NCI-H345 treated with DMSO at 0.1 percent for 48 hours (cell line): ENCODE measurements around the gene CHRM4.

ENCODE experiments used
- DNase-seq: peaks from one replicate; lab custom pipeline; 2025; ENCODE audit not compliant: unreplicated experiment; lab: John Stamatoyannopoulos, UW

The CHRM4 gene

DNA sequence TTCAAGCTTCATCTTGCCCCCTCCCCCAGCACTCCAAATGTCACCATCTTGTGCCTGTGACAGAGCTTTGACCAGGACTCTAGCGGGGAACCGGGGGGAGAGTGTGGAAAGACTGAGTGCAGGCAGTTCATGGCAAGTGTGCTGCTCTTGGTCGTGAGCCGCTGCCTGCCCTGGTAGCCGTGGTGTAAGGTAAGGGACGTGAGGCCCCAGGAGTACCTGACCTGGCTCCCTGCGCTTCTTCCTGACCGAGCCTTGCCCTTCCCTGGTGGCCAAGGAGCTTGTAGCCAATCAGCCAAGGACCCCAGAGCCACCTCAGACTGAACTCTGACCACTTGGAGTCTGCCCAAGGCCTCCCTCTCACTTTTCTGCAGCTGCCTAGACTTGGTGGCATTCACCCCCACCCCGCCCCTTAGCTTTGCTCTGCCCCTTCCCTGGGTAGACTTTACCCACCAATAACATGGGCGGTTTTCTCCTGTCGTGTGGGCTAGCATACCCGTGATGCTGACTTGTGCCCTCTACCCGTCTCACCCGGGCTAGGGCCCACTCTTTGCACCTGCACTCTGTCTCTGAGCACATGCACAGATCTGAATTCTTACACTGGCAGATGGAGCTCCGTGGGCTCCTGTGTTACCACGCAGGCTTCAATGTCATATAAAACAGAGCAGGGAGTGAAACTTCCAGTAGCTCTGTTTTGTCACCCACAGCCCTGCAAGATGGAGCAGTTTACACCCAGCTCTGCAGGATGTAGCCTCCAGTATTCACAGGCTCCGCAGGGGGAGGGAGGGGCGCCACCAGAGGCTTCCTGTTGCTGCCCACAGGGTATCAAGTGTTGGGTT lies 42.8 kb downstream of the CHRM4 start:
- DNase-seq: no peak

DNA sequence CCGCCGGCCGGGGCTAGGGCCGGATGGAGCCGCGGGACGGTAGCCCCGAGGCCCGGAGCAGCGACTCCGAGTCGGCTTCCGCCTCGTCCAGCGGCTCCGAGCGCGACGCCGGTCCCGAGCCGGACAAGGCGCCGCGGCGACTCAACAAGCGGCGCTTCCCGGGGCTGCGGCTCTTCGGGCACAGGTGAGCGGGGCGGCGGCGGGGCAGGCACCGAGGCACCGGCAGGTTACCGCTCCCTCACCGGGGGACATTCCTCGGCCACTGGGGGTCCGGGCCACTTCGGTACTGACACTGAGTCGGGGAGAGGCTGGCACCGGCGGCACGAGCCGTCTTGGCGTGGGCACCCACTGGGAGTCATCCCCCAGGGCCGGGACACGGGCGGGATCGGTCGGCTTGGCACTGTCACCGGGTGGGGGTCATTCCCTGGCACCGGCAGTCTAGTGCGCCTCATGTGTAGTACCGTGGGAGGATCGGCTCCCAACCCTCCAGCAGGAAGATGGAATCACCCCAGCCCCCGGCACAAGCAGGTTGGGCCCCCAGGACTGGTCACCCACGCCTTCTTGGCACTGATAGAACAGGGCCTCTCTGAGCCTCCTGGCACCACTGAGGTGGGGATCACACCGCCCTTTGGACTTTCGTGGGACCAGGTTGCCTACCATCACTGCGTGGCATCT lies 43.8 kb downstream of the CHRM4 start:
- no peak for DNase-seq

DNA sequence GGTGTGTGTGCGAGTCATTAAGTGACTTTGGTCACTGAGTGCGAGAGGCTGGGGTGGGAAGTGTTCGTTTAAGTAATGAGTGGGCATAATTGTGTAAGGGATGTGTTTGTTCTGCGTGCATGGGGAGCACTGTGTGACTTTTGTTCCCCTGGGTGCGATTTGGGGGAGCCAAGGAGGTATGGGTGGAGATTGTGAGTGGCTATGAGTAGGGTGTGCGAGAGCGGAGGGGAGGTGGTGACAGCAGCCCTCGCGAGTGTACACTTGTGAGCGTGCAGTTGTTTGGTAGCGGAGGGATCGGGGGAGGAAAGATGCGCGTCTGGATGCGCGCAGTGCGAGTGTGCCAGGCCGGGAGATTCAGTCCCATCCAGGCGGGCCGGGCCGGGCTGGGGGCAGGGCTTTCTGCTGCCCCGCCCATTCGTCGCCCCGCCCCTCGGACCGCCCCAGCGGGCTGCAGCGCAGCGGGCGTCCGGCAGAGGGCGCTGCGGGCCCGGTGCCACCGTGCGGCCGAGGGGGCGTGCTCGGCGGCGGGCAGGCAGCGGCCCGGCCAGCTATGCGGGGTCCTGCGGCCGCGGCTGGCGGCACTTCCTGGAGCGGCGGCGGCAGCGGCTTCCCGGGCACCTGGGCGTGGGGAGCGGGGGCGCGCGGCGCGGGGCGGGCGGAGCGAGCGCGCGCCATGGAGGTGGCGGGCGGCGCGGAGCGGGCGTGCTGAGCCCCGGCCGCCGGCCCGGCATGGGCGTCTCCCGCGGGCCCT lies 44.5 kb downstream of the CHRM4 start, which contains the start of gene DGKZ:
Gene DGKZ, plus strand, starts transcription at position 578 of the 751 bp plus-strand sequence. CDS start 197 bp downstream, outside the sequence.
- DNase-seq: peak; percentile 90

DNA sequence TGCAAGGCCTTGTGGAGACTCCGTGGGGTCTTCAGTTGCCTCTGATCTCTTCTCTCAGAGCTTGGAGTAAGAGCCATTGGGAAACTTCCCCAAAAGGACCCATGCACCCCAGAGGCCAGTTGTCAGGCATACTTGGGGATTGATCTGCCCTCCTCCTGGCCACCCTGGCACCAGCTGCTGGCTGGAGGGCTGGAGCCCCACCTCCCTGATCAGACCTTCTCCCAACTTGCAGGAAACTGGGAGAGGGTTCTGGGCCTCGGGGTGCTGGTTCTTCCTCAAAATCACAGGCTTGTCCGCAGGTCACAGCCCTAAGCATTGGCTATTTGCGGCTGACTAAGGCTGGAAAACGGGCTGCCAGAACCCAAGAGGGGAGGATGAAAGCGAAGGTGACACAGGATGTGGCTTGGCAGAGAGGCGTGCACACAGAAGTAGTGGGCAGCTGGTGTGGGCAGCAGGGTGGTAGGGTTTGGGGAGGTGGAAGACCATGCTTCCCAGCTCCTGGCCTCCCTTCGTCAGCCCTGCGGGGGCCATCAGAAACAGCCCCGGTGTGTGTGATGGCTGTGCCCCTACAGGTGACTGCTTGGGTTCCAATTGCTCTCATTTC lies 45.6 kb downstream of the CHRM4 start:
- no peak for DNase-seq

DNA sequence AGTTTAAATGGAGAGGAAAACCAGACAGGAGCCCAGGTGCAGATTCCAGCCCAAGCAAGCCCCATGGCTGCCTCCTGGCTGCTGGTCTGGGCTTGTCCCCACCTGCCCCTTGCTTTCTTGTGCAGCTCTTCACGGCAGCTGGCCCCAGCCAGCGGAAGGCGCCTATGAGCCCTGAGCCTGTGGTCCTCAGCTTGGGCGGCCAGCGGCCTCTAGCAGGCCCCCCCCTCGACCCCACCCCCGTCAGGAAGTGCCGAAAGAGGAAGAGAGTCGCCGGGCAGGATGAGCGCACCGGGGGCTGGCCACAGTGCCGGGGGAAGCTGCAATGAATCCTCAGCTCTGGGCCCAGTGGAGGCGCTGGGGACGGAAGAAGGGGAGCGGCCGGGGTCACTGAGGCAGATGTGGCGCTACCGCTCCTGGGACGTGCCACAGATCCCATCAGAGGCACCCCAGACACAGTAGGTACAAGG lies 46.4 kb downstream of the CHRM4 start:
- peak; percentile 45 for DNase-seq

DNA sequence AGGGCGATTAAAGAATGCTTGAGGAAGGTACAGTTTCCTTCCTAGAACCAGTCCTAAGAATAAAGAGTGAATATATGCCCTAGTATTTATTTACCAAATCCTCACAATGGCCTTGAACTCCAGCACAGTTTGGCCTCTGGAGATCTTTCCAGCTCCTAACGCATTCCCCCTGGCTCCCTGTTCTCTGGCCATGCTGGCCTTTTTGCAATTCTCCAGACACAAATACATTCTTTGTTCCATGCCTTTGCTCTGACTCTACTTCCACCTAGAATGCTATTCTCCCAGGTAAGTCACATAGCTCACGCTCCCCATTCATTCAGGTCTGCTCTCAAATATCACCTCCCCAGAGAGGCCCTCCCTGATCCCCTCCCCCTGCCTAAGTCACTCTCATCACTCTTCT lies 48.1 kb downstream of the CHRM4 start:
- no peak for DNase-seq

DNA sequence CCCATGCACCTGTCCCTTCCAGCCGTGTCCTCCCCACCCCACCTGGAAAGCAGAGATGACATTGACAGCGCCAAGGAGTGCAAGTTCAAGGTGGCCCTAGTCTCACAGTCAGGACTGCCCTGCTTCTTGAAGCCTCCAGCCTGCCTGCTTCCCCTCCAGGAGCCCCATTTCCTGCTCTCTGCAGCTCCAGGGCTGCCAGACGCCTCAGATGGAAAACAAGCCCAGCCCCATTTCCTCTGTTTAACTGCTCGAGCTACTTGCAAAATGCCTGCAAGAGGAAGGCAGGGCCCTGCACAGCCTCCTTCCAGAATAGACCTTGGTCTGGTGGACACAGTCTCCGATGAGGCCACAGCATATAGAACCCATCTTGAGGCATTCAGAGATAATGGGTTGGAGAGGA lies 49.3 kb downstream of the CHRM4 start:
- DNase-seq: no peak

DNA sequence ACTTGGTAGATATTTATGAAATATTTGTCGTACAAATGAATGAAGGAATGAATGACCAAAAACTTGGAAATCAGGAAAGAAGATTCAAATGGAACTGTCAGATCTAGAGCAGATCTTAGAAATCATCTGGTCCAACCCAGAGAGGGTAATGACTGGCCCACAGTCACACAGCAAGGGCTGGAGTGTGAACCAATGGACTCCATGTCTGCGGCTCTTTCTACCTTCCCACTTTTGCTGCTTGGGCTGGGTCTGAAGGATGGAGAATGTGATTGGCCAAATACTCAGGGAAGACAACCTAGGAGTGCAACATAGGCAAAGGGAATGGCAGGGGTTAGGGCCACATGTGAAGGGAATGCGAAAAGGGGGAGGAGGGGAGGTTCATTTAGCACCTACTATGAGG lies 50.1 kb downstream of the CHRM4 start:
- no peak for DNase-seq

DNA sequence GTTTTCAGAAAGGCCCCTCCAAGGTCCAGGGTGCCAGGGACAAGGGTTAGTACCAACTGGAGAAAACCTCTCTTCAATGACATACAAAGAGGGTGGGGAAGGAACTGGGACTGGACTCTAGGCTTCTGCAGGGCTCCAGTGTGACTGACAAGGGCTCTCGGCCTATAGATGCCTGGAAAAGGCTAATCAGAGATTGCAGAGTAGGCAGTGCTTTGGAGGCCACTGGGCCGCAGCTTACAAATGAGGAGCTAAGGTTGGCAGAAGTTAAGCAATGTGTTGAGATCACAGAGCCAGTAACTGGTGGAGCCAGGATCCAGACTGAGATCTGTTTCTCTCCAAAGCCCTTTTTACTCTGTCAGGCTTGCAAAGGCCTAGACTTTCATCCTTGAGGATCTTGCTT lies 51.8 kb downstream of the CHRM4 start:
- no peak for DNase-seq

DNA sequence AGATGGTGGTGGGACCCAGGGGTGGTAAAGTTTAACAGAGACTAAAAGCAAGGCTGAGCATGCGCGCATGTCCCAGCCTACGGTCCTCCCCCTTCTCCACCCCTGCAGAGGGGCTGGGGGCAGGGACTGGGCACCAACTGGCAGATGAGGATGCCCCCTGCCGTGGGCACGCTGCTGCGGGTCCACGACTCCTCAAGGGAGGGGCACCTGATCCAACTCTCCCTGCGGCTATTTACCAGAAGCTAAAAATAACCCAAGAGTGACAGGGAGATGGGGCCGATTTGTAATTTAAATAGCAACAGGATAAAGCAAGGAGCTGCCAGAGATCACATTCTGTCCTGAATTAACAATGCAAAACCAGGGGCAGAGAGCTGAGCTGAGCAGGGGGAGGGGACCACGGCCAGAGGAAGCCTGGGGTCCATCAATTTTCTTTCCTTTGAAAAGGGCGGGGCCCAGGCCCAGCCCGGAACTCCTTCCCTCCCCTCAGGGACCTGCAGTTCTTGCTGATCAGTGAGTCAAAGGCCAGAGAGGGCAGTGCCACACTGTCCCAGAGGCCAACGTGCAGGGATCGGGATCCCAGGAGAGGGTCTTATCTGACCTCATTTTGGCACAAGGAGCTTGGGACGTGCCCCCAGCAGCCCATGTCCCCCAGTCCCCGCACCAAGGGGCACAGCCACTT lies 52.4 kb downstream of the CHRM4 start:
- peak; percentile 98 for DNase-seq

DNA sequence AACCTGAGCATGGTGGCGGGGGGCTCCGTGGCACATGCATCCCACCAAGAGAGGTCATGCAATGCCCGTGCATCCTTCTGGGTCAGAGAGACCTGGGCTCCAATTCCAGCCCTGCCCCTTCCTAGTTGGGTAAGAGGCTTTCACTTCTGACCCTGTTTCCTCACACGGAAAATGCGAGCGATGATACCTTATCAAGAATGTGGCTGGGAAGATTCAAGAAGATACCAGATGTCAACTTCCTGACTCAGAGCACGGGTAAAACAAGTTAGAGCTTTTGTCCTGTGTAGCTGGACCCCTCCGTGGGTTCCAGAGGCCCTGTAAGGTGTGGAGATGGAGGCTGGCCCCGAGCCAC lies 53.0 kb downstream of the CHRM4 start:
- DNase-seq: no peak

DNA sequence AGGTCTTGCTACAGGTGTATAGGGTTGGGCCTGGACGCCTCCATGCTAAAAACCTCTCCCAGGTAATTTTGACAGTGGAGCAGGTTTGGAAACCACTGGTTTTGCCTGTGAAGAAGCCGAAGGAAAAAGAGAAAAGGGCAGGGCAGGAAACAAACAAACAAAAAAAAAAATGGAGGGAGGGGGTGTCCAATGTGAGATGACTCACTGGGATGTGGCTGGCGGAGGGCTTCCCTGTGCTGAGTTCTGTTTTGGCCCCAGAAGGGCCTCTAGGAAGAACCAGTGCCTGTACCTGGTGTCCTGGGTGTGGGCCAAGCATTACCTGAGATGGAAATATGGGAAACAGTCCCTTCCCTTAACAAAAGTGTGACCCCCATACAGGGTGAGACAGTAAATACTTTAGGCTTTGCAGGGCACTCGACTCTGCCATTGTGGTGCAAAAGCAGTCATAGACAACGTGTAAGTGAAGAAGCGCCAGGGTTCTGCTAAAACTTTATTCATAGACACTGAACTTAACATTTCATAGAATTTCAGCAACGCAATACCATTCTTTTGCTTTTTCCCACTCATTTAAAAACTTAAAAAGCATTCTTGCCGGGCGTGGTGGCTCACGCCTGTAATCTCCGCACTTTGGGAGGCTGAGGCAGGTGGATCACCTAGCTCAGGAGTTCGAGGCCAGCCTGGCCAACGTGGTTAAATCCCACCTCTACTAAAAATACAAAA lies 53.8 kb downstream of the CHRM4 start:
- no peak for DNase-seq

DNA sequence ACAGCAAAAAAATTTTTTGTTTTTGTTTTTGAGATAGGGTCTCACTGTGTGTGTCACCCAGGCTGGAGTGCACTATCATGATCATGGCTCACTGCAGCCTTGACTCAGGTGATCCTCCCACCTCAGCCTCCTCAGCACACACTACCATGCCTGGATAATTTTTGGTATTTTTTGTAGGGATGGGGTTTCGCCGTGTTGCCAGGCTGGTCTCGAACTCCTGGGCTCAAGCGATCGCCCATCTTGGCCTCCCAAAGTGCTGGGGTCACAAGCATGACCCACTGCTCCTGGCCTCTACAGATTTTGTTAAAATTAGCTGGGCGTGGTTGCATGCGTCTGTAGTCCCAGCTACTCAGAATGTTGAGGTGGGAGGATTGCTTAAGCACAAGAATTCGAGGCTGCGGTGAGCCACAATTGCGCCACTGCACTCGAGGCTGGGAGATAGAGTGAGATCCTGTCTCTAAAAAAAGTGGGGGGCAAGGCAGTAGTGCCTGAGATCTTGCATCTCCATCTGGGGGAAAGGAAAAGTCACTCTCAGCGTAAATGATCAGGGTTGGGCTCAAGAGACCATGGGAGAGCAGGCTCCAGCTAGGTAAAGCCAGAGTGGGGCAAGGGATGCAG lies 54.9 kb downstream of the CHRM4 start:
- DNase-seq: no peak

DNA sequence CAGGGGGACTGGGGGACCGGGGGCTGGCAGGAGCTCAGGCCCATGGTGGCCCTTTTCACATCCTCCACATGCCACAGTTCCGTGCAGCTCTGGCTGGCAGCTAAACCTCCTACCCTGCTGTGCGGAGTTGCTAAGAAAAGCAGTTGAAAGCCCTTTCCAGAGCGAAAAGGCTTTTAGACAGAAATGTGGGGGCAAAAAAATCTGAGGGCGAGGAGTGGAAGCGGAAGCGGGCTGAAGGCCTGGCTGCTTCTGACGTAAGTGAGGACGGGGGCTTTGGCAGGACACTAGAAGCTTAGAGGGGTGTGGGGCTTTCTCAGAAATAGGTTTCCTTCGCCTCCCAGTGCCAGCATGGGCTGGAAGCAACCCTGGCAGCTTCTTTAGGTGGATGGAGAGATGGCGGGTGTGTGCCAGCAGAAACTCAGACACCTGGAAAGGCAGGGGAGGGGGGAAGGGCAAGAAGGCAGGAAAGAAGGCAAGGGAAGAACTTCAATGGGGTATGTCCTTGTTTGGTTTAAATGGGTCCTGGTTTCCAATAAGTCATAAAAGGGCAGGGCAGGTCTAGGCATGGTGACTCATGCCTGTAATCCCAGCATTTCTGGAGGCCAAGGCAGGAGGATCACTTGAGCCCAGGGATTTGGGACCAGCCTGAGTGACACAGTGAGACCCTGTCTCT lies 55.5 kb downstream of the CHRM4 start:
- no peak for DNase-seq

DNA sequence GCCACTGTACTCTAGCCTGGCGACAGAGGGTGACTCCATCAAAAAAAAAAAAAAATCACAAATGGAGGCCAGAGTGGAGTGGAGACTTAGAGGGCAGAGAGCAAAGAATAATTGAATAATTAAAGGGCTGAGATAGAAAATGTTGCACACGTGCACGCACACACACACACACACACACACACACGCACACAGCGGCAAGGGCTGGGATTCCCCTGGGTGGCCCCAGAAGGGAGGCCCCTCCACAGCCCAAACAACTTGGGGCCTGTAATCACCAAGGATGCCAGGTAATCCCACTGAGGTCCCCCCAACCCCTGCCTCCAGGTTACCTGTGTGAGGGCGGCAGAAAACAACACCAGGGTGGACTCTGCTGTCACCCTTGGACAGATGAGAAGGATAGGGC lies 56.3 kb downstream of the CHRM4 start:
- DNase-seq: no peak

DNA sequence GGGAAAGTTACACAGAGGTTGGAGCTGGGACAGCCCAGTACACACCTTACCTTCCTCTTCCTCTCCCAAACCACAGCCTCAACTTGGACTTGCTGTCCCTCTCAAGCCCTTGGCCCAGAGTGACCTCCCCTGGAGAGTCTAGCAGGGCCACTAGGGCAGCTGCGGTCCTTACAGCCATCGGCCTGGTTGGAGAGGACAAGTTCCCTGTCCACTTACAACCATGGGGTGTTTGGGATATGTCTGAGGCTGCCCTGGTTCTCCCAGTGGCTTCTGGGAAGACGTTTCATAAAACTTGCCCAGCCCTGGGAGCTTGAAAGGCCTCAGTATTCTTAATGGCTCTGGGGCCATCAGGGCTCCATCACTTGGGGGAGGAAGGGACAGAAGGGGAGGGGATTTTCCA lies 57.4 kb downstream of the CHRM4 start:
- no peak for DNase-seq
